Left cardiac atrium (tissue), 4 donors: ENCODE data around the gene RTKN2. TPM values are rescaled to one million over a fixed set of nuclear protein-coding genes. Genes with fewer than 3 reads are reported as not detected.
"Not testable (repeated sequence)": the region's sequence is repeated elsewhere in the genome, so short reads cannot be mapped to it uniquely, and the experiment has no call there.

Source experiments
- ATAC-seq, 2 donors: fragments of 200-7000 bp; cut with Tn5 transposase; one replicate each; pipeline ENCODE4 v1.9.1; 2020; ENCODE audit warnings: mild to moderate bottlenecking in 2 of 2, moderate library complexity in 2 of 2
- DNase-seq: peaks from one replicate; pipeline ENCODE4 v3.0.0-alpha.2; 2020
- intact Hi-C, 2 donors: fragments of 100-400 bp; cut with DNase I; formaldehyde crosslinking; loops; one replicate each; pipeline versions ENCODE4 v1.14.1 to v1.15.1; 2022 to 2023
- total RNA-seq, 2 donors: library from RNA; stranded (reverse); fragmentation: NEBNext Ultra II Directional; extraction: Animal tissue kit (Norgen Biotek cat#: 25700); gene quantifications; one replicate each; pipeline ENCODE4 v1.2.1, GENCODE V29; 2021
- donor health status: DM: no; HTN: yes; CAD: no.
- donor health status: DM: no; HTN: yes; CAD: no; lungs with severe emphysema.
- donor health status: DM: yes; HTN: yes; CAD: no.
- donor health status: Dilated cardiomyopathy.

Gene RTKN2
- total RNA-seq, 2 donors from 2014 or later, result 0.13 TPM; not detected in 1

GRCh38 chr10:62264126-62264525 is 4.5 kb downstream of the RTKN2 start:
- ATAC-seq (no peak), DNase-seq (no peak)
- intact Hi-C loops, result loop anchor here in 1 of 2 donors (5.0 to 10.0 kb wide), 2 partner anchors 133 to 171 kb away; no protein-coding TSS in a partner anchor

DNA sequence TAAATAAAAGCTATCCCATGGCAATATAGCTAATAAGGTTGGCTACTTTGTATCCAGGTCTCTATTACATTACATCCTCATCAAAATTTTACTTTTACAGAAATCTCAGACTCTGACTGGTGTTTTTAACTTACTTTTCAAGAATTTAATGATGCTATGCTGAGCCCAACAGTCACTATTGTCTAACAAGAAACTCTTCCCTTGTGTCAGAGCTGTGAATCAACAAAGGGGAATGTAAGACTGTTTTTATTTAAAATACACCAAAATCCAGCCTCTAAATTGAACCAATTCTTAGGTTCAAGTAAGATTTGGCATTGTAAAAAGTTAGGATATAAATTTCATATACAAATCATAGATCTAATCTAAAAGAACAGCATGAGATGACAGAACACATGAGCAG is 7.0 kb downstream of the RTKN2 start:
- DNase-seq, result no peak

GRCh38 chr10:62259998-62260397 is 8.6 kb downstream of the RTKN2 start:
- intact Hi-C loops, result loop anchor here in 1 of 2 donors (5.0 to 10.0 kb wide), 2 partner anchors 137 to 175 kb away; no protein-coding TSS in a partner anchor
- no peak for DNase-seq
- no peak for ATAC-seq

More for the DNA sequence above, 7.0 kb downstream of the RTKN2 start:
- ATAC-seq, result no peak
- intact Hi-C loops, result loop anchor here in 1 of 2 donors (5.0 to 10.0 kb wide), 2 partner anchors 136 to 173 kb away; no protein-coding TSS in a partner anchor

DNA sequence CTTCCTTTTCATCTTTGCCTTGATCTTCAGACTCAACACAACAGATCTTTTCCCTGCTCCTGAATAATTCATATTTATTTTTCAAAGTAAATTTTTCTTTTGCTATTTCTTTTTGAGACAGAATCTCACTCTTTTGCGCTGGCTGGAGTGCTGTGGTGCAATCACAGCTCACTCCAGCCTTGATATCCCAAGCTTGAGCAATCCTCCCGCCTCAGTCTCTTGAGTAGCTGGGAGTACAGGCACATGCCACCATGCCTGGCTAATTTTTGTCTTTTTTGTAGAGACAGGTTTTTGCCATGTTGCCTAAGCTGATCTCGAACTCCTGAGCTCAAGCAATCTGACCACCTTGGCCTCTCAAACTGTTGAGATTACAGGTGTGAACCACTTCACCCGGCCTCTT is 9.2 kb downstream of the RTKN2 start:
- DNase-seq, result no peak
- intact Hi-C loops, result no loop called here
- no peak for ATAC-seq

DNA sequence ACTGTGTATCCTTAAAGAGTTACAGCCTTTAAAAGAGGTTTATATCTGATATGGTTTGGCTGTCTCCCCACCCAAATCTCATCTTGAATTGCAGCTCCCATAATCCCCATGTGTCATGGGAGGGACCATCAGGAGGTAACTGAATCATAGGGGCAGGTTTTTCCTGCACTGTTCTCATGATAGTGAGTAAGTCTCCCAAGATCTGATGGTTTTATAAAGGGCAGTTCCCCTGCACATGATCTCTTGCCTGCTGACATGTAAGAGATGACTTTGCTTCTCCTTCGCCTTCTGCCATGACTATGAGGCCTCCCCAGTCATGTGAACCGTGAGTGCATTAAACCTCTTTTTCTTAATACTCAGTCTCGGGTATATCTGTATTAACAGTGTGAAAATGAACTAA is 9.7 kb downstream of the RTKN2 start:
- intact Hi-C loops, result no loop called here
- no peak for DNase-seq
- ATAC-seq, result no peak

GRCh38 chr10:62253704-62254103 is 14.9 kb downstream of the RTKN2 start:
- intact Hi-C loops, result no loop called here
- no peak for DNase-seq
- ATAC-seq, result no peak

DNA sequence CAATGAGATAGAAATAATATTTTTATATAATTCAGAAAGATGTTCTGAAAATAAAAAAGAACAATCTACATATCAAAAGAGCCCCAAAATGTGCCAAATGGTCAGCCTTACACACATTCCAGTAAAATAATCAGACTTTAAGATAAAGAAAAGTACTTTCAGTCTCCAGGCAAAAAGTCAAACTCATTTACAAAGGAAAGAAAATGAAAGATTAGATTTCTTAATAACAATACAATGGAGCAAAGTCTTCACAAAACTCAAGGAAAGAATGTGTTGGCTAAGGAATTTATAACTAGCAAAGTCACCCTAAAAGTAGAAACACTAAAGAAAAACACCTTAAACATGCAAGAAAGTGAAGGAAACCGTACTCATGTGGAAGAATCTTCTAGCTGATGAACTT is 16.6 kb downstream of the RTKN2 start:
- intact Hi-C loops, result no loop called here
- no peak for ATAC-seq

DNA sequence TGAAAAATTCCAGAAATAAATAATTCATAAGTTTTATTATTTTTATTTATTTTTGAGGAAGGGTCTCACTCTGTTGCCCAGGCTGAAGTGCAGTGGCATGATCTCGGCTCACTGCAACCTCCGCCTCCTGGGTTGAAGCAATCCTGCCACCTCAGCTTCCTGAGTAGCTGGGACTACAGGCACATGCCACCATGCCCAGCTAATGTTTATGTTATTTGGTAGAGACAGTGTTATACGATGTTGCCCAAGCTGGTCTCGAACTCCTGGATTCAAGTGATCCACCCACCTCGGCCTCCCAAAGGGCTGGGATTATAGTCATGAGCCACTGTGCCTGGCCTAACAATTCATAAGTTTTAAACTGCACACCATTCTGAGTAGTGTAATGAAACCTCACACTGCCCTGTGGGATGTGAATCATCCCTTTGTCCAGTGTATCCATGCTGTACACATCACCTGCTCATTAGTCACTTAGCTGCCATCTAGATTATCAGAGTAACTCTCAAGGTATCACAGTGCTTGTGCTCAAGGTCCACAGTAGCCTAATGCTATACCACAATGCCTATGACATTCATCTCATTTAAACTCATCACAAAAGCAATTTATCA is 17.9 kb downstream of the RTKN2 start:
- intact Hi-C loops, result no loop called here
- DNase-seq, result no peak
- no peak for ATAC-seq

More for the DNA sequence above, 16.6 kb downstream of the RTKN2 start:
- DNase-seq, result no peak

DNA sequence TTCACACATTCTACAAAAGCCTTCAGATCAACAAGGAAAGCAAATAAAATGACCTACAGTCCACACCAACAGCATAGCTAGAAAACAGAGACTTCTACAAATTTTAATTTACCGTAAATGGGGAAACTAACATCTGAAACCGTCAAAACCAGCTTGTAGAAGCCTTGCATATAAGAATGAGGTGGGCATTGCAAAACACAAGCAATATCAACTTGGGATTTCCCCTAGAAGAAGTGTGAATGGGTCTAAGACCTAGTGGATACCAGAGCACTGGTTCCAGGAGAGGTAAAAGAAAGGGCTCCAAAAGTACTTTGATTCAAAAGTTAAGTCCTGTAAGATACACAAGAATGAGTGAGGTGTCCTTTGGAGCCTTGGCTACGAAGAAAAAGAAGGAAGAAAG is 18.7 kb downstream of the RTKN2 start:
- intact Hi-C loops, result loop anchor here in 1 of 2 donors (5.0 kb wide), 1 partner anchor 213 kb away; no protein-coding TSS in a partner anchor
- DNase-seq, result no peak
- no peak for ATAC-seq

DNA sequence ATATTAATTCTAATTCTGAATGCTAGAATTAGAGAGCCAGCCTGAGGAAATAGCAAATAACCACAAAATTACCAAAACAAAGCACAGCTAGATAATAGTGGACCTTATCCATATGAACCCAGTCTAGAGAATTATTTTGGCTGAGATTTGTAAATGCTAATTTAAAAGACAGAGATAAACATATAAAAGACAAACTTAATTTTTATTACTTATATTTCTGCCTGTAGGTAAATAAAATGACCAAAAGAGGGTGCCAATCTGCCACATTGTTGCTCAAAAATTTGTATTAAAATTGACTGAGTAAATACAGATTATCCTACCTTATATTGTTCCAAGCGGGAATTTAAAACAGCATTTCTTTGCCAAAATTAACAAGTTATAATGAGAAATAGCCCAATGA is 20.2 kb downstream of the RTKN2 start:
- DNase-seq, result no peak
- ATAC-seq, result no peak
- intact Hi-C loops, result loop anchor here in 1 of 2 donors (5.0 kb wide), 1 partner anchor 211 kb away; no protein-coding TSS in a partner anchor

GRCh38 chr10:62244785-62245467 is 23.7 kb downstream of the RTKN2 start:
- peak; percentile 81 to 82 for ATAC-seq
- DNase-seq, result no peak
- intact Hi-C loops, result loop anchor here (1.0 to 5.0 kb wide), 3 partner anchors 207 to 343 kb away; partner anchors contain the start of gene ARID5B (in 1 of the 2)

GRCh38 chr10:62244088-62244487 is 24.6 kb downstream of the RTKN2 start:
- intact Hi-C loops, result loop anchor here in 1 of 2 donors (5.0 kb wide), 1 partner anchor 342 kb away; the partner anchor contains the start of gene ARID5B
- DNase-seq (no peak), ATAC-seq (no peak)

GRCh38 chr10:62243647-62243997 is 25.0 kb downstream of the RTKN2 start:
- DNase-seq (no peak), ATAC-seq (peak in 1 of 2 donors; percentile 15)
- intact Hi-C loops, result loop anchor here in 1 of 2 donors (5.0 kb wide), 1 partner anchor 341 kb away; the partner anchor contains the start of gene ARID5B

- ATAC-seq, result peak; percentile 87 to 96
Measured at GRCh38 chr10:62242965-62243646, 25.5 kb downstream of the RTKN2 start.

DNA sequence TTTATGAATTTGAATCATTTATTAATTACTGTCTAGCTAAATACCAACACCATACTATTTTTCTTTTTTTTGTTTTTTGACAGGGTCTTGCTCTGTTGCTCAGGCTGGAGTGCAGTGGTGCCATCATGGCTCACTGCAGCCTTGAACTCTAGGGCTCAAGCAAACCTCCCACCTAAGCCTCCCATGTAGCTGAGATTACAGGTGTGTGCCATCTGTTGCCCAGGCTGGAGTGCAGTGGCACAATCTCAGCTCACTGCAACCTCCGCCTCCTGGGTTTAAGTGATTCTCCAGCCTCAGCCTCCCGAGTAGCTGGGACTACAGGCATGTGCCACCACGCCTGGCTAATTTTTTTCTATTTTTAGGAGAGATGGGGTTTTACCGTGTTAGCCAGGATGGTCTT is 27.1 kb downstream of the RTKN2 start:
- not testable (repeated sequence) for ATAC-seq, DNase-seq
- intact Hi-C loops, result loop anchor here in 1 of 2 donors (5.0 kb wide), 1 partner anchor 339 kb away; the partner anchor contains the start of gene ARID5B

More at GRCh38 chr10:62242965-62243646, 25.5 kb downstream of the RTKN2 start:
- intact Hi-C loops, result loop anchor here in 1 of 2 donors (5.0 kb wide), 1 partner anchor 341 kb away; the partner anchor contains the start of gene ARID5B
- not testable (repeated sequence) for DNase-seq

DNA sequence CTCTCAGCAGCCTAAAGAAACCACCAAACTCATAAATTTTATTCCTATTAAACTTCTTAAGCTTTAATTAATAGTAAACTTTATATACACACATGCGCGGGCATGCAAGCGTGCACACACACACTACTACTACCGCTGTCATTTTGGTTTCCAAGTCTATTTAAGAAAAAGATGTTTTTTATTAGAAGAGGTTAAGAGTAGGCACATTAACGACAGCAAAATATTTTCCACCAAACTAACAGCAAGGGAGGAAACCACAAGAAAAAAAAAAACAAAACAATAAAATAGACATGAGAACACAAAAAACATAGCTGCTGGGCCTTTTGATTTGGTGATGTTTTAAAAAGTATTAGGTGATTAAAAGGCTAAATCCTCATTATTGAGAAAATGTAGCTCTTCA is 28.6 kb downstream of the RTKN2 start:
- no peak for ATAC-seq
- intact Hi-C loops, result loop anchor here in 1 of 2 donors (5.0 kb wide), 1 partner anchor 338 kb away; the partner anchor contains the start of gene ARID5B
- DNase-seq, result no peak

DNA sequence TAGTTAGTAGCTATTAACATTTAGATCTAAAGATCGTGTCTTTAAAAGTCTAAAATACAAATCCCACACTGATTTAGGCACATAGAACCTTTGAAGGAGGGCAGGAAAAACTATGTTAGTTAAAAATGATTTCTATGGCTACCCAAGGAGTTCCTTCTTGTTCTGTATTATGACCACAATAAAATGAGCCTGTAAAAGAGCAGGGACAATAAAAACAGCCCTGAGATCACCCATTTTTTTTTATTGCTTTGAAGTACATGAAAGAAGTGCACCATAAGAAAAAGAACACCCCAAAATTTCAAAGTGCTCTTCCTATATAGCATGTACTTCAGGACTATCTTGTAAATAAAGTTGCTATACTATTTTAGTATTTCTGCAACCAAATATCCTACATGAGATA is 29.8 kb downstream of the RTKN2 start:
- no peak for ATAC-seq
- no peak for DNase-seq
- intact Hi-C loops, result no loop called here

- DNase-seq (no peak), ATAC-seq (no peak)
- intact Hi-C loops, result no loop called here
Measured at GRCh38 chr10:62237966-62238365, 30.7 kb downstream of the RTKN2 start.

- intact Hi-C loops, result no loop called here
- DNase-seq (no peak), ATAC-seq (no peak)
Measured at GRCh38 chr10:62237506-62237905, 31.1 kb downstream of the RTKN2 start.
